KG1 (cell line): ENCODE results near the gene ATG9A.
A peak's percentile ranks its signal among the peaks of the same experiment; 100 is the strongest.
"Not testable (repeated sequence)": the region's sequence is repeated elsewhere in the genome, so short reads cannot be mapped to it uniquely, and the experiment has no call there.

Source experiments
- DNase-seq: peaks from one replicate; lab custom pipeline; 2025; lab: John Stamatoyannopoulos, UW

The ATG9A gene

DNA sequence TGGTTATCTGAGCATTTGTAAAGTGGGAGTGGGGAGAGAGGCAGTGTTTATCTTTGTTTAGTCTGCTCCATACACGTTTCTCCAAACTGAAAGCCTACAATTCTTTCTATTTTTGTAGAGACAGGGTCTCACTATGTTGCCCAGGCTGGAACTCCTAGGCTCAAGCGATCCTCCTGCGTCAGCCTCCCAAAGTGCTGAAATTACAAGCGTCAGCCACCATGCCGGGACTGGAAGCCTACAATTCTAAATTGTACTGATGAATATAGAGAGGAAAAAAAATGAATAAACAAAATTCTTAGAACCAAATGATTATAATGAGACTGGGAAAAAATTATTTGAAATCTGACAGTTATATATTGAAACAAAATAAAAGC is 24.3 kb downstream of the ATG9A start:
- no peak for DNase-seq

DNA sequence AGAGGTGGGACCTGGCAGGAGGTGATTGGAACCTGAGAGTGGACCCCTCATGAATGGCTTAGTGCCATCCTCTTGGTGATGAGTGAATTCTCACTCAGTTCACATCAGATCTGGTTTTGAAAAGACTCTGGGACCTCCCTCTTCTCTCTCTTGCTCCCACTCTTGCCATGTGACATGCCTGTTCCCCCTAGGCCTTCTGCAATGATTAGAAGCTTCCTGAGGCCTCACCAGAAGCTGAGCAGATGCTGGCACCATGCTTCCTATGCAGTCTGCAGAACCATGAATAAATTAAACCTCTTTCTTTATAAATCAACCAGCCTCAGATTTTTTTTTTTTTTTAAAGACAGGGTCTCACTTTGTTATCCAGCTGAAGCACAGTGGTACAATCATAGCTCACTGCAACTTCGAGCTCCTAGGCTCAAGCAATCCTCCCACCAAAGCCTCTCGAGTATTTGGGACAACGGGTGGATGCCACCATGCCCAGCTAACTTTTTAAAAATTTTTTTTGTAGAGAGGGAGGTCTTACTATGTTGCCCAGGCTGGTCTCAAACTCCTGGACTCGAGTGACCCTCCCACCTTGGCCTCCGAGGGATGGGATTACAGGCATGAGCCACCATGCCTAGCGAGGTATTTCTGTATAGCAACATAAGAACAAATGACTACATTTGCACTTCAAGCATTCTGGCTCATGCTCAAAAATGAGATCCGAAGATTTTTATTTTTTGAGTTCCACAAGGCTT is 24.8 kb downstream of the ATG9A start:
- no peak for DNase-seq

DNA sequence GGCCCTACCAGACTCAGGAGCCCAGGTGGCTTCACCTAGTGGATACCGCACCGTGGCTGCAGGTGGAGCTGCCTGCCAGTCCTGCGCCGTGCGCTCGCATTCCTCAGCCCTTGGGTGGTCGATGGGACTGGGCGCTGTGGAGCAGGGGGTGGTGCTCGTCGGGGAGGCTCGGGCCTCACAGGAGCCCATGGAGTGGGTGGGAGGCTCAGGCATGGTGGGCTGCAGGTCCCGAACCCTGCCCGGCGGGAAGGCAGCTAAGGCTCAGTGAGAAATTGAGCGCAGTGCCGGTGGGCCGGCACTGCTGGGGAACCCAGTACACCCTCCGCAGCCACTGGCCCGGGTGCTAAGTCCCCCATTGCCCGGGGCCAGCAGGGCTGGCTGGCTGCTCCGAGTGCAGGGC is 28.1 kb downstream of the ATG9A start:
- DNase-seq = not testable (repeated sequence)

DNA sequence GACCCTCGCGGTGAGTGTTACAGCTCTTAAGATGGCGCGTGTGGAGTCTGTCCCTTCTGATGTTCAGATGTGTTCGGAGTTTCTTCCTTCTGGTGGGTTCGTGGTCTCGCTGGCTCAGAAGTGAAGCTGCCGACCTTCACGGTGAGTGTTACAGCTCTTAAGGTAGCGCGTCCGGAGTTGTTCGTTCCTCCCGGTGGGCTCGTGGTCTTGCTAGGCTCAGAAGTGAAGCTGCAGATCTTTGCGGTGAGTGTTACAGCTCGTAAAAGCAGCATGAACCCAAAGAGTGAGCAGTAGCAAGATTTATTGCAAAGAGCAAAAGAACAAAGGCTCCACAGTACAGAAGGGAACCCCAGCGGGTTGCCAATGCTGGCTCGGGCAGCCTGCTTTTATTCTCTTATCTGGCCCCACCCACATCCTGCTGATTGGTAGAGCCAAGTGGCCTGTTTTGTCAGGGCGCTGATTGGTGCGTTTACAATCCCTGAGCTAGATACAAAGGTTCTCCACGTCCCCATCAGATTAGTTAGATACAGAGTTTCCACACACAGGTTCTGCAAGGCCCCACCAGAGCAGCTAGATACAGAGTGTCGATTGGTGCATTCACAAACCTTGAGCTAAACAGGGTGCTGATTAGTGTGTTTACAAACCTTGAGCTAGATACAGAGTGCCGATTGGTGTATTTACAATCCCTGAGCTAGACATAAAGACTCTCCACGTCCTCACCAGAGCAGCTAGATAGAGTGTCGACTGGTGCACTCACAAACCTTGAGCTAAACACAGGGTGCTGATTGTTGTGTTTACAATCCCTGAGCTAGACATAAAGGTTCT is 28.7 kb downstream of the ATG9A start:
- not testable (repeated sequence) for DNase-seq

DNA sequence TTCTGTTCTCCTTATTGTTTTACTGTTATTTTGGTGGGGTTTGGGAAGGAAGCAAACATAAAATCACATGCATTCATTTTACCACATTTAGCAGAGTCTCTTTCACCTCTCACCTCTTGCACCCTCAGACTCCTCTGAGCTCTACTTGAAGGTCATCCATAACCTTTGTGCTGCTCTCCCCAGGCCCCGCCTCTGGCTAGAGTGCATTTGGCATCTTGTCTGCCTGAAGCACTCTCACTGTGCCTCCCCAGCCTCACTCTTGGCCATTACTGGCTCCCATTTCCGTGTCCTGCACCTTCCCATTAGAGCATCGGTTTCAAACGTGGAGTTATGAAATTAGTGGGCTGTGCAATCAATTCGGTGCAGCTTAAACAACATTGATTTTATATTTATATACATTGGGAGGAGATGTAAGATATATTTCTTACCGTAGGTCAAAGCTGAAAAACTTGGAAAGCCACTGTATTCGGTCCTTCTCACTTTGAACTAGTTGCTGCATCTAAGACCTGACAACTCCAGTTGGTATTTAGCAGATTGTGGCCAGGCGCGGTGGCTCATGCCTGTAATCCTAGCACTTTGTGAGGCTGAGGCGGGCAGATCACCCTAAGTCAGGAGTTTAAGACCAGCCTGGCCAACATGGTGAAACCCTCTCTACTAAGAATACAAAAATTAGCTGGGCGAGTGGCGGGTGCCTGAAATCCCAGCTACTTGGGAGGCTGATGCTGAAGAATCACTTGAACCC is 29.8 kb downstream of the ATG9A start:
- no peak for DNase-seq

DNA sequence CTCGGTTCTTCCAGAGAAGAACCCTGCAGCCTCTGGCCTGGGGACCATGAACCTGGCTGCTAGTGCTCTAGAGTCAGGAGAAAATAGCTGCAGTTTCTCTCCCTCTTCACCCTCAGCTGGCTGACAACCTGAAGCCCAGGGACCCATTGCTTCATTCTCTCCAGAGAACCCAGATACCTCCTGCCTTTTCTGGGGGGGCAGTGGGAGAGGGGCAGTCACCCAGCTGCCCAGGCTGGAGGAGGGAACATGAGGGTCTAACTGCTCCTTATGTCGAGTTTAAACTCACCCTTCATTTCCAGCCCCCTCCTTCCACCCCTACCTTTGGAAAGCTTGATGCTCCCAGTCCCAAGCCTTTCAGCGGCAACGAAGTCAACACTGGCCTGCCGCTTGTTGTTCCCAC is 30.5 kb downstream of the ATG9A start:
- DNase-seq = no peak

DNA sequence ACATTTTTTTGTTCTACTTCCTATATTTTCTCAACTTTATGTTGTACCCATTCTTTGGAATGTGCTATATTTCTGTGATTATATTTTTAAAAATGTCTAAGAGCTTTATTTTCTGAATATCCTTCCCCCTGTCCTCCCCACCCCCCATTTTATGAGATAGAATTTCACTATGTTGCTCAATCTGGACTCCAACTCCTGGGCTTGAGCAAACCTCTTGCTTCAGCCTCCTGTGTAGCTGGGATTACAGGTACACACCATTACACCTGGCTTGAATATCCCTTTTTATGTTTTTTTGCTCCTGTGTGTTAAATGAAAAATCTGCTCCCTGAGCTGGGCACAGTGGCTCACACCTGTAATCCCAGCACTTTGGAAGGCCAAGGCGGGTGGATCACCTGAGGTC is 32.0 kb downstream of the ATG9A start:
- DNase-seq = no peak

DNA sequence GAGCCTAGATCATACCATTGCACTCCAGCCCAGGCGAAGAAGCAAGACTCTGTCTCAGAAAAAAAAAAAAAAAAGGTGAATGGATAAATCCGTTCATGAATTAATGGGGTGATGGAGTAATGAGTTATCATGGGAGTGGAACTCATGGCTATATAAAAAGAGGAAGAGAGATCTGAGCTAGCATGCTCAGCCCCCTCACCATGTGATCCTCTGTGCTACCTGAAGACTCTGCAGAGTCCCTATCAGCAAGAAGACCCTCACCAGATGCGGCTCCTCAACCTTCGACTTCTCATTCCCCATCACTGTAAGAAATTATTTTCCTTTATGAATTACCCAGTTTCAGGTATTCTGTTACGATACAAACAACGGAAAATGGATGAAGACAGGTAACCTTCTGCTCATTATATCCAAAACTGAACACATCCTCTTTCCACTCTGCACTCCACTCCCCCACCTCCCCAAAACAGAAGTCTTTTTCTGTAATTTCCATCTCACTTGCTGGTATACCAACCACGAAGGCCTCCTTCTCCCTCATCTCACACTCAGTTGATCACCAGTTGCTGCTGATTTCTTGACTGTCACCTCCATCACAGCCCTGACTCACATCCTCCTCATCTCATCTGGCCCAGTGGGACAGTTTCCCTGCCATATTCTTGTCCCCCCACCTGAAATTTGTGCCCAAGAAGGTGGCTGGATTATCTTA is 42.5 kb downstream of the ATG9A start:
- no peak for DNase-seq

DNA sequence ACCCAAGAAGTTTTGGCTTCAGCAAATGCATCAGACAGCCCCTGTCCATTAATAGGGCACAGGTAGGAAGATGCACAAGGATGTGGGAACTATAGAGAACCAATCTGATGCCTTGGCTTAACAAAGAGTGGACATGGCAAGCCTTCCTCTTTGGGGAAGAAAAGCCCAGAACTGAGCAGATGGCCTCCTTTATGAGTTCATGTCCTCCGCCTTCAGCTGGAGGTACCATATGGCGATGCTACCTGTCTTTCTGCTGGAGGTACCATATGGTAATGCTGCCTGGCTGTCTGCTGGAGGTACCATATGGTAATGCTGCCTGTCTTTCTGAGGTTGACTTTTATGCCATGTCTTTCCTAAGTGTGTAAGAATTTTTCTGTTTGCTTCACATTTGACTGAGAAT is 45.3 kb downstream of the ATG9A start:
- no peak for DNase-seq

DNA sequence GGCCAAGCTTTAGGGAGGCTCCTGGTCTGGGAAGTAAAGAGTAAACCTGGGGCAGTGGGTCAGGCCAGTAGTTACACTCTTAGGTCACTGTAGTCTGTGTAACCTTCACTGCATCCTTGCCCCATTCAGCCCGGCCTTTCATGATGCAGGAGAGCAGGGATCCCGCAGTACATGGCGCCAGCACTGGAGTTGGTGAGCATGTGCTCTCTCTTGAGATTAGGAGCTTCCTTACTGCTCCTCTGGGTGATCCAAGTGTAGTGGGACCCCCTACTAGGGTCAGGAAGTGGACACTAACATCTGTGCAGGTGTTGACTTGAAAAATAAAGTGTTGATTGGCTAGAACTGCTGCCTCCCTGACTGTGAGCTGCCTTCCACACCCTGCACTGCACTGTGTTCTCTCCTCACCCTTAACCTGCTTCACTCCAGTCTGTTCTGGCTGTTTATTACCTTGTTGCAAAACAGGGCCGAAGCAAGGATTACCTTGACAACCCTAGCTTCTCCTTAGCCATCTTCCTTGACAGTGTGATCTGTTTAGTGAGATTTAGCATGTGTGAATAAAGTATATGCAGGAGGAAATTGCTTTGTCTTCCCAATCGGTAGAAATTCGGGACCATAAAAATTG is 46.2 kb downstream of the ATG9A start:
- no peak for DNase-seq

DNA sequence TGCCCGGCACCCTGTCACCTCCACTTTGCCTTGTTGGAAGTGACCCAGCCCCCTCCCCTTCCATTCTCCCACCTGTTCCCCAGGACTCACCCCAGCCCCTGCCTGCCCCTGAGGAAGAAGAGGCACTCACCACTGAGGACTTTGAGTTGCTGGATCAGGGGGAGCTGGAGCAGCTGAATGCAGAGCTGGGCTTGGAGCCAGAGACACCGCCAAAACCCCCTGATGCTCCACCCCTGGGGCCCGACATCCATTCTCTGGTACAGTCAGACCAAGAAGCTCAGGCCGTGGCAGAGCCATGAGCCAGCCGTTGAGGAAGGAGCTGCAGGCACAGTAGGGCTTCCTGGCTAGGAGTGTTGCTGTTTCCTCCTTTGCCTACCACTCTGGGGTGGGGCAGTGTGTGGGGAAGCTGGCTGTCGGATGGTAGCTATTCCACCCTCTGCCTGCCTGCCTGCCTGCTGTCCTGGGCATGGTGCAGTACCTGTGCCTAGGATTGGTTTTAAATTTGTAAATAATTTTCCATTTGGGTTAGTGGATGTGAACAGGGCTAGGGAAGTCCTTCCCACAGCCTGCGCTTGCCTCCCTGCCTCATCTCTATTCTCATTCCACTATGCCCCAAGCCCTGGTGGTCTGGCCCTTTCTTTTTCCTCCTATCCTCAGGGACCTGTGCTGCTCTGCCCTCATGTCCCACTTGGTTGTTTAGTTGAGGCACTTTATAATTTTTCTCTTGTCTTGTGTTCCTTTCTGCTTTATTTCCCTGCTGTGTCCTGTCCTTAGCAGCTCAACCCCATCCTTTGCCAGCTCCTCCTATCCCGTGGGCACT is 46.9 kb downstream of the ATG9A start:
- no peak for DNase-seq

DNA sequence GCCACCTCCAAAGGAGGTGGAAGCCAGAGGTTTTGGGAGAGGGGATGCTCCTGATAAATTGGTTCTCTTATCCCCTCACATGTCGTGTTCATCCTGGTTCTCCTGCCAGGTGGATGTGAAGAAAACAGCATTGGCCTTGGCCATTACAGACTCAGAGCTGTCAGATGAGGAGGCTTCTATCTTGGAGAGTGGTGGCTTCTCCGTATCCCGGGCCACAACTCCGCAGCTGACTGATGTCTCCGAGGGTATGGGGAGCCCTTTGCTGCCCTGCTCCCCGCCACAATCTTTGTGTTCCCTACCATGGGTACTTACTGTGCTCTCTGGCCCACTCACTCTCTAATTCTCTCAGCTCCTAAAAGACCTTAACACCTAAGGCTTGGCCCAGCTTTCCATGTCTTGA is 47.9 kb downstream of the ATG9A start:
- DNase-seq = no peak

DNA sequence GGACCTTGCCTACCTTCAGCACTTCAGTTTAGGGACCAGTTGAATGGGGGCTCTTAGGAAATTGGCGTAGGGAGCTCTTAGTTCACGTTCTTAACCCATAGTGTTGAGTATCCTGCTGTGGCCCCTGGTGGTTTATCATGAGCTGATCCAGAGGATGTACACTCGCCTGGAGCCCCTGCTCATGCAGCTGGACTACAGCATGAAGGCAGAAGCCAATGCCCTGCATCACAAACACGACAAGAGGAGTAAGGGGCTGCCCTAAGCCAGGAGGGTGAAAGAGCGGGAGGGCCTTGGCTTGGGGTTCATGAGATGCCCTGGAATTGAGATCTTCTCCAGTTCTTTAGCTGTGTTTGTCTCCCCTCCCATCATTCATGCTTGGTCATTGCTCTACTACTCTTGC is 48.5 kb downstream of the ATG9A start:
- DNase-seq = no peak

DNA sequence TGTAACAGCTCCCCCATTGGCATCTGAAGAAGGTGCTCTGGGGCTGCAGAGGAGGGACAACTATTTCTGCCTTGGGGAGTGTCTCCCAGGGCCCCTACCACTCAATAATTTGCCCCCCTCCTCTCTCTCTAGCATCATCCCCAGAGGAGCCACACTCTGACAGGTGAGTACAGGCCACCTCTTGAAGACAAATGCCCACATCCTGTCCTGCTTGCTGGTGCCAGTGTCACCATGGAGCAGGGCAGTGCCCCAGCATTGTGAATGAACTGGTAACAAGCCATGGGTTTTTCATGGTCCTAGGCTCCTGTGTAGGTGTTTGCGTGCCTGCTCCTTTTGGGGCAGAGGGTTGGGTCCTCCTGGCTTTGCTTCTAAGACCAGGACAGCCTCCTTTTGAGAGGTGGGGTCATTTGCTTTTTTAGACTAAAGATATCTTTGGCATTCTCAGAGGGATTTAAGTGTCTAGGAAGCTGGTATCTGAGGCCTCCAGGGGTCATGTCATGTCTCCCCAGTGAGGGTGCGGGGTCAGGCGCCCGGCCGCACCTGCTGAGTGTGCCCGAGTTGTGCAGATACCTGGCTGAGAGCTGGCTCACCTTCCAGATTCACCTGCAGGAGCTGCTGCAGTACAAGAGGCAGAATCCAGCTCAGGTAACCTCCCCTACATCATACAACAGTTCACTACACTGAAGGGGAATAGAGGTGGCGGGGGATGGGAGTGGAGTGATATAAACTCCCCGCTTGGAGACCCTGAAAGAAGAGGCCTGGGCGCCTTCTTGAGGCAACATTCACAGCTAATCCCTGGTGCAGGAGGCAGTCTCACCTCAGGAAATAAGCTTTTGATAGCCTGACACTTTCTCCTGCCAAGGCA is 49.6 kb downstream of the ATG9A start:
- no peak for DNase-seq

DNA sequence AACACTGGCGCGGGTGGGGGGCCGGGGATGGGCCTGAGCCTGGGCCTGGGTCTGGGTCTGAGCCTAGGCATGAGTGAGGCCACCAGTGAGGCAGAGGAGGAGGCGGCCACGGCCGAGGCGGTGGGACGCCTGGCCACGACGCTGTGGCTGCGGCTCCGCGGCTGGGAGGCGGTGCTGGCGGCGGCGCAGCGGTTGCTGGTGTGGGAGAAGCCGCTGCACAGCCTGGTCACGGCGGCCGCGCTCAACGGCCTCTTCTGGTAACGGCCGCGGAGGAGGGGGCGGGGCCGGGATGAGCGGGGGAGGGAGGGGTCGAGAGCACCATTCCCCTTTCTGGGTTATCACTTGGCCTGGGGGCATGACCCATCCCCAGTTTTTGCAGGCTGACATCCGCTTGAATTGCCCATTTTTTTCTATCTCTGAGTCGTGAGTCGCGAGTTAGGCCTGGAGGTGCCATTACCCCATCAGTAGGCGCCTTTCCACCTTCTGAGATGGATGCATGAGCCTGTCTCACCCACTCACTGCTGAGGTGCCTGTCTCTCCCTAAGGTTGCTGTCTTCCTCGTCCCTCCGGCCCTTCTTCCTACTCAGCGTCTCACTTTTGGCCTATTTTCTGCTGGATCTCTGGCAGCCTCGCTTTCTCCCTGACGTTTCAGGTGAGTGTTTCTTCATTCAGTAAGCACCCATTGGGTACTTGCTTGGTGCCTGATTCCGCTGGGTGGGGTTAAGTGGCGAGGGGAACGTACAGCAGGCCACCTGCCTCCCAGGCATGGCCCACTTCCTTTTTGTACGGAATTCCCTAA is 50.9 kb downstream of the ATG9A start:
- no peak for DNase-seq

DNA sequence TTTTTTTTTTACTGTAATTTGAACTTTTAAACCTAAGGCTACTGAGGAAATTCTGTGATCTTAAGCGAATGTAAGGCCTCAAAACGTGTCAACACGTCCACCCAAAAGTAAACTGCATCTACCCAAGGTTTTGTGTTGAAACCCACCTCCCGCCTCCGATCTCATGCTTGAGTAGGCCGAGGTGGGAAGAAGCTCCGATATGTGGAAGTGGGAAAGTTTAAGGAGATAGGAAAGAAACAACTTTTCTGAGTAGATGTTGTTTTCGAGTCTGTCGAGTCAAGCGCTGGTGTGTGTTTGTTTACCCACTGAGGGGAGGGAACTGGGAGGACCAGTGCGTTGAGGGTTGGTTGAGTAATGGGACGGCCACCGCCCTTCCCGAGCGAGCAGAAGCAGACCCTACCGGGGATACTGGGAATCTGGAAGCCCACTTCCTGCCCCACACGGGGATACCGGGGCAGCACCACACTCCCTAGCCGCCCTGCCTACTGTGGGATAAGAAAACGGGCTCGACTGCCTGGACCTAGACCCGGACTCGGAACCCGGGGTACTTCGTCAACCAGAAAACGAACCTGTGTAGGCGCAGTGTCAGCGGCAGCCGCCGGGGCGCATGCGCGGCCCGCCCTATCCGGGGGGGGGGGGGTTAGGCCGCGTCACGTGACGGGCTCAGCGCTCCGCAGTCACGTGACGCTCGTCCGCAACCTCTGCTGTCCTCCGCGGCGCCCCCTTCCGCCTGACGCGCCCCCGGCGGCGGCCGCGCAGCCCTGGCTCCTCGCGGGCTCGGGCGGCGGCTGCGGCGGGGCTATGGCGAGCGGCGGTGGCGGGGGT is 51.7 kb downstream of the ATG9A start, which contains the start of gene RETREG2:
TSS of gene RETREG2 (plus strand) at position 724 of the 825 bp plus-strand sequence. CDS start at position 802, 78 bp downstream.
- peak; percentile 75 for DNase-seq

DNA sequence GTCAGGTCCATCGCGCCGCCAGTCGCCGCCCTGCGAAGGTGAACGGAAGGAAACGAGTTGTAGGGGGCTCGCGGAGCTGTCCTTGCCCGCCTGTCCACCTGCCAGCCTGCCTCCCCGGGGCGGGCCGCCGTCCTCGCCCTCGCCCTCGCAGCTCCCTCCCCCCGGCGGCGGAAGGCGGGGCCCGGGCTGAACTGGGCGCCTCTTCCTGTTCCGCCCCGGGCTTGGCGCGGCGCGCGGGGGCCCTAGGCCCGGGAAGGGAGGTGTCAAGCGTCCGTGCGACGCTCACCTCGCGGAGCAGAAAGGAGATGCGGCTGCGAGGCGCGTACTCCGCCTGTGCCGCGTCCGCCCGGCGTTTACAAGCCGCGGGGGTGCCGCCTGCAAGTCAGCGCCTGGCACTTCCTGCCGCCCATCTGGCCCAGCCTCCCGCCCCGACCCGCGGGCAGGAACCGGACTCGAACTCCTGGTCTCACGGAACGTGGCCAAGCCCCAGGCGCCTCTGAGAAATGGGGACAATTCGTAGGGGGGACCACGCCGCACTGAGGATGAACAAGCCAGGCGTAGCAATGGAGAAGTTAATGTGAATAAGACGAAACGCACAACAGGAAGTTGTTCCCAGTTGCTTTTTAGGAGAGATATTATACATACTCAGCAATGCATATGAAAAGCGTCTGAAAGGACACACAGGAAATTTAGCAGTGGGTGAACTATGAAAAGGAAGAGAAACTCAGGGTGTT is 52.5 kb downstream of the ATG9A start, which contains the start of gene CNPPD1:
TSS of gene CNPPD1 (minus strand) at position 108 of the 734 bp plus-strand sequence. CDS start at position 11, 97 bp downstream.
- peak; percentile 91 for DNase-seq
